Psoas muscle (tissue), 8 donors: ENCODE results near the gene WDHD1. TPM values are rescaled to one million over a fixed set of nuclear protein-coding genes. Genes with fewer than 3 reads are reported as not detected.

Experiments
- ATAC-seq, 4 donors: fragments of 200-7000 bp; cut with Tn5 transposase; one replicate each; pipeline ENCODE4 v1.9.1; 2020; ENCODE audit warnings: moderate library complexity in 3 of 4, mild to moderate bottlenecking in 2 of 4
- DNase-seq, 2 donors: peaks; one replicate each; pipeline ENCODE4 v3.0.0-alpha.2; 2020
- H3K27ac ChIP-seq: fragments of 200-600 bp; one replicate; pipeline ENCODE4 v1.8.0; 2022
- H3K27me3 ChIP-seq, 3 donors: fragments of 200-600 bp in 1 of 3; one replicate each; pipeline versions ENCODE4 v1.6.1 to v1.8.0; 2013 to 2022; ENCODE audit warnings: low read length in 2 of 3, mild to moderate bottlenecking in 2 of 3, moderate library complexity in 1 of 3; ENCODE audit not compliant: insufficient read depth in 3 of 3
- H3K36me3 ChIP-seq, 2 donors: fragments of 200-600 bp in 1 of 2; one replicate each; pipeline versions ENCODE4 v1.6.1 to v1.8.0; 2013 to 2022; ENCODE audit warnings: low read depth in 1 of 2, mild to moderate bottlenecking in 1 of 2, moderate library complexity in 1 of 2; ENCODE audit not compliant: insufficient read depth in 1 of 2
- H3K4me1 ChIP-seq: fragments of 200-600 bp; one replicate; pipeline ENCODE4 v1.8.0; 2022
- H3K4me3 ChIP-seq: fragments of 200-600 bp; one replicate; pipeline ENCODE4 v1.8.0; 2022; ENCODE audit warnings: mild to moderate bottlenecking
- H3K9me3 ChIP-seq: fragments of 200-600 bp; one replicate; pipeline ENCODE4 v1.8.0; 2022
- WGBS, 3 donors: extraction: QIAGEN DNeasy Blood & Tissue Kit; methylation state at CpG; one replicate each; pipeline versions ENCODE4 v1.1.6 to v1.1.7; 2013; 5-methylcytosine and 5-hydroxymethylcytosine counted together
- intact Hi-C, 2 donors: fragments of 100-400 bp; cut with DNase I; formaldehyde crosslinking; loops; one replicate each; pipeline versions ENCODE4 v1.11.0 to v1.14.2; 2022
- polyA plus RNA-seq, 3 donors: library from polyadenylated mRNA; stranded (reverse); fragments of 200-250 nt; gene quantifications; one replicate each; pipeline ENCODE4 v1.2.3, GENCODE V29; 2013
- total RNA-seq, 4 donors: library from RNA; stranded (reverse); fragmentation: NEBNext Ultra II Directional in 2 of 4; extraction: Animal tissue kit (Norgen Biotek cat#: 25700) in 2 of 4; gene quantifications; one replicate each; pipeline versions ENCODE4 v1.2.1 to v1.2.4, GENCODE V29; 2021 to 2023
- TF ChIP-seq, protein P1 (sequence below): fragments of 200-600 bp; IDR thresholded peaks from one replicate; pipeline ENCODE4 v1.8.0; 2022; ENCODE audit warnings: antibody characterized with exemption
- donor health status: healthy with polysubstance abuse.
- donor health status: DM: no; HTN: no; CAD: no; lungs with moderate emphysema.
- donor health status: Bipolar disorder and iron deficiency.
- donor health status: healthy.
- donor health status: DM: yes; HTN: yes; CAD: no.
- donor health status: DM: no; HTN: no; CAD: no.
- donor health status: DM: no; HTN: no; CAD: no.
- donor health status: DM: yes; HTN: yes; CAD: no.

Gene WDHD1
- total and polyA plus RNA-seq, 7 donors, result 0.55 to 2.0 (median 0.95) TPM

DNA sequence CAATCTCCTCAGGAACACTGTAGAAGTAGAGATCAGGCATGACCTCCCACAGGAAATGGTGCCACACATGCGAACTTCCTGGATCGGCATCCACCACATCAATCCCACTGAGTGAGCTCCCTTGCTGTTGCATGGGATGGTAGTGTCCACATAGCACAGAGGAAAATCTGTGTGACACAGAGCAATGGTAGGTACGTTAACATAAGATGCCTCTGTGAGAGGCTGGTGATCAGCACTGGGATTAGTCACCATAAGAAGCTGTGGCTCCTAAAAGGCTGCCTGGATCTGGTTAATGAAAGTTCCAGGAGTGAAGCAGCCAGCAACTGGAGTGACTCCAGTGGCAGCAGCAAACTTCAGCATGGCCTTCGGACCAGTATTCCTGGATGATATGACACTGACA, 21.8 kb downstream of the WDHD1 start:
- Histone ChIP-seq H3K27me3 (no peaks in the 10 kb centered on the region), H3K36me3 (no peaks in the 10 kb centered on the region), H3K4me3 (no peak overlapping the region), H3K9me3 (no peaks in the 10 kb centered on the region), H3K4me1 (no peaks in the 10 kb centered on the region), H3K27ac (no peak overlapping the region)
- ATAC-seq (no peak), DNase-seq (no peak)
- intact Hi-C loops, result no loop called here
- WGBS, 3 donors, result 72 to 81% (median 79%) methylated on average over 4 of the region's 4 CpGs
- TF ChIP-seq, protein P1, sequence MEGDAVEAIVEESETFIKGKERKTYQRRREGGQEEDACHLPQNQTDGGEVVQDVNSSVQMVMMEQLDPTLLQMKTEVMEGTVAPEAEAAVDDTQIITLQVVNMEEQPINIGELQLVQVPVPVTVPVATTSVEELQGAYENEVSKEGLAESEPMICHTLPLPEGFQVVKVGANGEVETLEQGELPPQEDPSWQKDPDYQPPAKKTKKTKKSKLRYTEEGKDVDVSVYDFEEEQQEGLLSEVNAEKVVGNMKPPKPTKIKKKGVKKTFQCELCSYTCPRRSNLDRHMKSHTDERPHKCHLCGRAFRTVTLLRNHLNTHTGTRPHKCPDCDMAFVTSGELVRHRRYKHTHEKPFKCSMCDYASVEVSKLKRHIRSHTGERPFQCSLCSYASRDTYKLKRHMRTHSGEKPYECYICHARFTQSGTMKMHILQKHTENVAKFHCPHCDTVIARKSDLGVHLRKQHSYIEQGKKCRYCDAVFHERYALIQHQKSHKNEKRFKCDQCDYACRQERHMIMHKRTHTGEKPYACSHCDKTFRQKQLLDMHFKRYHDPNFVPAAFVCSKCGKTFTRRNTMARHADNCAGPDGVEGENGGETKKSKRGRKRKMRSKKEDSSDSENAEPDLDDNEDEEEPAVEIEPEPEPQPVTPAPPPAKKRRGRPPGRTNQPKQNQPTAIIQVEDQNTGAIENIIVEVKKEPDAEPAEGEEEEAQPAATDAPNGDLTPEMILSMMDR, result no peak

DNA sequence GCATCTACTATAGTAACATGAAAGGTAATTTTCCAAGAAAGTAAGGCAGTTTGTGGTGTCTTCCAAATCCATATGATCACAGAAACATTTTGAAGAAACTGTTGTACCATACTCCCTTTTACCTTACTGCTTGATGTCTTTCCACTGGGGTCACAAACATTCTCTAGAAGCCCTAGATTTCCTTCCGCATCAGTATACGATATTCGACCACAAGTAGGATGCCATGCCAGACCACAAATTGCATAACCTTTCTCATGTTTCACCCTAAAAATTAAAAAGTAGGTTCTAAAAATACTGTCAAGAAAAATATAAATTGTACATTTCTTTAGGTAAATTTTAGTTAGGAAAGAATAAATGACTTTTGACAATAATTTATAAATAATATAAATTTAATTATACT, 26.5 kb downstream of the WDHD1 start:
- Histone ChIP-seq H3K27me3 (no peaks in the 10 kb centered on the region), H3K4me3 (no peak overlapping the region), H3K36me3 (no peaks in the 10 kb centered on the region), H3K27ac (no peak overlapping the region), H3K9me3 (no peaks in the 10 kb centered on the region), H3K4me1 (no peaks in the 10 kb centered on the region)
- 74 to 88% (median 85%) methylated on average over 3 of the region's 3 CpGs for WGBS, 3 donors
- no peak for DNase-seq
- no peak for ATAC-seq
- intact Hi-C loops, result no loop called here
- TF ChIP-seq, protein P1, result no peak

DNA sequence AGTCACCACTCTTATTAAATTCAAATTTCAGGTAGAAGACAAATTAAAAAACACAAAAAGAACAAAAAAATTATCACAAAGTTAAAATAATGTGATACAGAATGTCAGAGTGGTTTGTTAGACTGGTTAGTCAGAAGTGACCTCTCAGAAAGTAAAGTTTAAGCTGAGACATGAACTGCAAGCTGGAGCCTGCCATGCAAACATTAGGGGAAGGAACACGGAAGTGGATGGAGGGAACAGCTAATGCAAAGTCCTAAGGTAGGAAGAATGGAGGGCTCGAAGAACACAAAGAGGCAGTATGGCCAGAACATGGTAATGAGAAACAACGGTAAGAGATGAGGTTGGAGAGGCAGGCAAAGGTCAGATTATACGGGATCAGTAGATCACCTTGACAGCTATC, 41.7 kb downstream of the WDHD1 start:
- Histone ChIP-seq H3K27me3 (no peaks in the 10 kb centered on the region), H3K4me3 (no peak overlapping the region), H3K9me3 (no peaks in the 10 kb centered on the region), H3K4me1 (no peaks in the 10 kb centered on the region), H3K27ac (no peak overlapping the region), H3K36me3 (no peaks in the 10 kb centered on the region)
- DNase-seq (no peak), ATAC-seq (no peak)
- intact Hi-C loops, result no loop called here
- WGBS, 3 donors, result 92 to 95% (median 93%) methylated on average over 4 of the region's 4 CpGs
- TF ChIP-seq, protein P1, result no peak

DNA sequence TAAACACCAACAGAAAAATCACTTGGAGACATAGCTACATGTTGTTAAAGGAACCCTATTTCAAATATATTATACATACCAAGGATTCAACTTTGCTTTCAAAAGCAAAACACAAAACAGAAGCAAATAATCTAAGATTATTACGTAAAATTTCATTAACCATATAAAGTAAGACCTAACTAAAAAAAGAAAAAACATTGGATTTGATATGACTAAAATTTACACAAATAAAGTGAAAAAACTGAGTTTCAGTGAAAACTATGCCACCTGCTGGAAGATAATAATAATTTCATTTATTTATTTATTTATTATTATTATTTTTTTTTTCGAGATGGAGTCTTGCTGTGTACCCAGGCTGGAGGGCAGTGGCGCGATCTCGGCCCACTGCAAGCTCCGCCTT, 45.2 kb downstream of the WDHD1 start:
- intact Hi-C loops, result no loop called here
- ATAC-seq (no peak), DNase-seq (no peak)
- Histone ChIP-seq H3K27me3 (no peaks in the 10 kb centered on the region), H3K36me3 (no peaks in the 10 kb centered on the region), H3K4me3 (no peak overlapping the region), H3K9me3 (no peaks in the 10 kb centered on the region), H3K27ac (no peak overlapping the region), H3K4me1 (no peaks in the 10 kb centered on the region)
- TF ChIP-seq, protein P1, result peak; percentile 31
- 81 to 90% (median 83%) methylated on average over 6 of the region's 6 CpGs for WGBS, 3 donors

DNA sequence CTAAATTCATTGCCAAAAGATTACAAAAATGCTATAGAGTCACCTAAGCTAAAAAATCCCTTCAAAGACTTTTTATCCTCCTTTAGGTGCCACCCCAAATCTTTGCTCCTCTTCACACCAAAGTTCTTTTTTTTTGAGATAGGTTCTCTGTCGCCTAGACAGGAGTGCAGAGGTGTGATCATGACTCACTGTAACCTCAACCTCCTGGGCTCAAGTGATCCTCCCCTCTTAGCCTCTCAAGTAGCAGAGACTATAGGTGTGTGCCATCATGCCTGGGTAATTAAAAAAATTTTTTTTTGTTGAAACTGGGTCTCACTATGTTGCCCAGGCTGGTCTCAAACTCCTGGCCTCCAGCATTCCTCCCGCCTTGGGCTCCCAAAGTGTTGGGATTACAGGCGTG, 47.9 kb downstream of the WDHD1 start:
- intact Hi-C loops, result no loop called here
- Histone ChIP-seq H3K27me3 (no peaks in the 10 kb centered on the region), H3K4me3 (no peak overlapping the region), H3K9me3 (no peaks in the 10 kb centered on the region), H3K4me1 (no peaks in the 10 kb centered on the region), H3K27ac (no peak overlapping the region), H3K36me3 (no peaks in the 10 kb centered on the region)
- ATAC-seq (no peak), DNase-seq (no peak)
- TF ChIP-seq, protein P1, result no peak
- WGBS, 3 donors, result 74 to 98% (median 96%) methylated on average over 3 of the region's 3 CpGs
